MM.1S (cell line): ENCODE results near the gene HNRNPH1.
"Not testable (repeated sequence)": the region's sequence is repeated elsewhere in the genome, so short reads cannot be mapped to it uniquely, and the experiment has no call there.

Experiments used
- DNase-seq: peaks from one replicate; pipeline ENCODE4 v3.0.0-alpha.2; 2015
- H2AFZ ChIP-seq: fragments of 300-600 bp; sonication (generic); 2 replicates; pipeline ENCODE4 v1.6.0; 2016; ENCODE audit warnings: antibody characterized with exemption, low read length
- H3F3A ChIP-seq: fragments of 300-600 bp; sonication (generic); 2 replicates; pipeline ENCODE4 v1.6.1; 2016; ENCODE audit warnings: mild to moderate bottlenecking, antibody characterized with exemption, low read length, moderate library complexity, mixed read lengths; ENCODE audit not compliant: insufficient read depth
- H3K27ac ChIP-seq: fragments of 300-600 bp; sonication (generic); 2 replicates; pipeline ENCODE4 v1.5.1; 2016; ENCODE audit warnings: mild to moderate bottlenecking, low read length
- H3K27me3 ChIP-seq: fragments of 300-600 bp; sonication (generic); replicated peaks from 2 replicates; pipeline ENCODE4 v1.6.0; 2016; ENCODE audit warnings: low read length; ENCODE audit not compliant: insufficient read depth
- H3K36me3 ChIP-seq: fragments of 300-600 bp; sonication (generic); replicated peaks from 2 replicates; pipeline ENCODE4 v1.6.1; 2016; ENCODE audit warnings: mild to moderate bottlenecking, low read length, mixed read lengths; ENCODE audit not compliant: insufficient read depth
- H3K4me1 ChIP-seq: fragments of 300-600 bp; sonication (generic); 2 replicates; pipeline ENCODE4 v1.6.1; 2016; ENCODE audit warnings: low read length, mixed read lengths
- H3K4me2 ChIP-seq: fragments of 300-600 bp; sonication (generic); 2 replicates; pipeline ENCODE4 v1.6.0; 2016; ENCODE audit warnings: low read depth, low read length
- H3K4me3 ChIP-seq: fragments of 300-600 bp; sonication (generic); 2 replicates; pipeline ENCODE4 v1.5.1; 2016; ENCODE audit warnings: low read length, mixed read lengths
- H3K79me2 ChIP-seq: fragments of 300-600 bp; sonication (generic); 2 replicates; pipeline ENCODE4 v1.6.1; 2016; ENCODE audit warnings: mixed run types, low read length, mixed read lengths
- H3K9ac ChIP-seq: fragments of 300-600 bp; sonication (generic); 2 replicates; pipeline ENCODE4 v1.6.1; 2016; ENCODE audit warnings: low read length, mixed read lengths
- H3K9me2 ChIP-seq: fragments of 300-600 bp; sonication (generic); replicated peaks from 2 replicates; pipeline ENCODE4 v1.6.1; 2016; ENCODE audit warnings: mild to moderate bottlenecking, low read length, mixed read lengths; ENCODE audit not compliant: insufficient read depth
- H3K9me3 ChIP-seq: fragments of 300-600 bp; sonication (generic); replicated peaks from 2 replicates; pipeline ENCODE4 v1.6.1; 2016; ENCODE audit warnings: mild to moderate bottlenecking, low read length, mixed read lengths; ENCODE audit not compliant: insufficient read depth
- H4K20me1 ChIP-seq: fragments of 300-600 bp; sonication (generic); 2 replicates; pipeline ENCODE4 v1.6.1; 2016; ENCODE audit warnings: mild to moderate bottlenecking, low read length, moderate library complexity, mixed read lengths; ENCODE audit not compliant: insufficient read depth
- EZH2 ChIP-seq: fragments of 300-600 bp; sonication (generic); optimal IDR thresholded peaks from 2 replicates; pipeline ENCODE3; 2017; ENCODE audit warnings: low read depth, mild to moderate bottlenecking, antibody characterized with exemption, low read length, mixed read lengths
- TF ChIP-seq, protein P1 (sequence below): fragments of 300-600 bp; sonication (generic); IDR thresholded peaks from 2 replicates; pipeline ENCODE4 v1.5.1; 2016; ENCODE audit warnings: antibody characterized with exemption, low read length, mixed read lengths

The HNRNPH1 gene

DNA sequence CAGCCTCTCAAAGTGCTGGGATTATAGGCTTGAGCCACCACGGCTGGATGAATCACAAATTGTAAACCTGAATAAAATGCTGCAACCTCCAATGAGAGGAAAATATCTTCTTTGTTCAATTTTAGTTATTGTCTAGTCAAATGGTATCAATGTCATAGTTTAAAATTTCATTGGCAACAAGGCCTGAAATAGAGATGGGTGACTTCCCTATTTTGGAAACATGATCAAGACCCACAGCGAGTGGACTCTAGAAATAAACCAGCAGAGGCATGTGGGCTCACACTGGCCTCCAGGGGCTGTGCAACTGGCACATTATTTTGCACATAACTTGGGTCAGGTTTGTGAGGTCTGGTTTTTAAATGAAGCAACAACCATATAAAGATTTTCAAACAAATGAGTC is 29.7 kb upstream of the HNRNPH1 start:
- H3K4me3 ChIP-seq, H4K20me1 ChIP-seq, H3K9me2 ChIP-seq, H3K27me3 ChIP-seq, H3K9me3 ChIP-seq, H3K36me3 ChIP-seq, H3F3A ChIP-seq, DNase-seq, H3K4me2 ChIP-seq, H3K9ac ChIP-seq, H3K79me2 ChIP-seq, H3K4me1 ChIP-seq, H2AFZ ChIP-seq, H3K27ac ChIP-seq: not testable (repeated sequence)

DNA sequence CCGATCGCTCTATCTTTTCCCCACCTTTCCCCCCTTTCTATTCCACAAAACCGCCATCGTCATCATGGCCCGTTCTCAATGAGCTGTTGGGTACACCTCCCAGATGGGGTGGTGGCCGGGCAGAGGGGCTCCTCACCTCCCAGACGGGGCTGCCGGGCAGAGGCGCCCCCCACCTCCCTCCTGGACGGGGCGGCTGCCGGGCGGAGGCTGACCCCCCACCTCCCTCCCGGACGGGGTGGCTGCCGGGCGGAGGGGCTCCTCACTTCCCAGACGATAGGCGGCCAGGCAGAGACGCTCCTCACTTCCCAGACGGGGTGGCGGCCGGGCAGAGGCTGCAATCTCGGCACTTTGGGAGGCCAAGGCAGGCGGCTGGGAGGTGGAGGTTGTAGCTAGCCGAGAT is 26.8 kb upstream of the HNRNPH1 start:
- not testable (repeated sequence) for H3K9me2 ChIP-seq, H3K27ac ChIP-seq, H3K36me3 ChIP-seq, H4K20me1 ChIP-seq, H3K79me2 ChIP-seq, H2AFZ ChIP-seq, H3K9ac ChIP-seq, H3K4me3 ChIP-seq, H3F3A ChIP-seq, H3K9me3 ChIP-seq, H3K27me3 ChIP-seq, DNase-seq, H3K4me2 ChIP-seq, H3K4me1 ChIP-seq

DNA sequence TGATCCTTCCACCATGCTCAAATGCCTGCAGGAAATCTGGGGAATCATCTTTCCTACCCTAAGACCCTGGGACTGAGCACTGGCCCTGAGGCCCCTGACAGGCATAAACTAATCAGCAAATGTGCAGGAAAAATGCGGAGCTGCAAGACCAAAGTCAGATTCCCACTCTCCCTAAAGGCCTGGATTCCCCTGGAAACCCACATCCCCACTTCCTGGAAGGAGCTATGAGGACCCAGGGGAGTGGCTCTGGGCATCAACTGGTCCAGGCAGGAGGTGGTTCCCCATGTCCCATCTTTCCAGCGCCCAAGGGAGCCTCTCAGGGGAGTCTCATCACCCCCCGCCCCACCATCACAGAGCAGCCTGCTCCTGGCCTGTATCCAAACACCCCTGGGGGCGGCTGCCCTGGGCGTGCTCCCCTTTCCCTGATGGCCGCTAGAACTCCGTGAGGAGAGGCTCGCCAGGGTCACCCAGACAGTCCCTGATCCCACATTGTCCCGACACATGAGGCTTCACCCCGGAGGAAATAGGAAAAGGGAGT is 25.8 kb upstream of the HNRNPH1 start:
- not testable (repeated sequence) for H2AFZ ChIP-seq, H3K36me3 ChIP-seq, H3K27ac ChIP-seq, H3K79me2 ChIP-seq, H3K27me3 ChIP-seq, H4K20me1 ChIP-seq, DNase-seq, H3K4me1 ChIP-seq, H3K9ac ChIP-seq, H3K4me3 ChIP-seq, H3K9me3 ChIP-seq, H3F3A ChIP-seq, H3K4me2 ChIP-seq, H3K9me2 ChIP-seq

DNA sequence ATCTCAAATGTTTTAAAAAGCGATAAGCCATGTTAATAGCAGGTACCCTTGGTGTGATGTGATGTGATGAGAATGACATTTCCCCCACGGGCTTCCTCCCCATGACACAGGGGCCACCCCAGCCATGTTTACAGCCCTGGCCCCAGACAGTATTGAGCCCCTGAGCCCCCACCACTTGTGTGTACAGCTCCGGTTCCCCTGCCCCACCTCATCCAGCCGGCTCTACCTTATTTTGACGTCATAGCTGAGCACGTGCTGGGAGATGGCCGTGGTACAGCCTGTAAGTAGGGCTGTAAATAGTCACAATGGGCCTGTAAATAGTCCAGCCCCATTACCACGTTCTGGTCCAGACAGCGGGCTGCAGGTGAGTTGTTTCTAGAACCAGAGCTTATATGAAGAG is 24.9 kb upstream of the HNRNPH1 start:
- peaks cover 9% of the 10 kb centered on the region for H3K27me3 ChIP-seq
- H3K9me2 ChIP-seq, result no peaks in the 10 kb centered on the region
- H3K9me3 ChIP-seq, result no peaks in the 10 kb centered on the region
- H3K9ac ChIP-seq, result no peak overlapping the region
- H2AFZ ChIP-seq, result no peak overlapping the region
- TF ChIP-seq, protein P1, sequence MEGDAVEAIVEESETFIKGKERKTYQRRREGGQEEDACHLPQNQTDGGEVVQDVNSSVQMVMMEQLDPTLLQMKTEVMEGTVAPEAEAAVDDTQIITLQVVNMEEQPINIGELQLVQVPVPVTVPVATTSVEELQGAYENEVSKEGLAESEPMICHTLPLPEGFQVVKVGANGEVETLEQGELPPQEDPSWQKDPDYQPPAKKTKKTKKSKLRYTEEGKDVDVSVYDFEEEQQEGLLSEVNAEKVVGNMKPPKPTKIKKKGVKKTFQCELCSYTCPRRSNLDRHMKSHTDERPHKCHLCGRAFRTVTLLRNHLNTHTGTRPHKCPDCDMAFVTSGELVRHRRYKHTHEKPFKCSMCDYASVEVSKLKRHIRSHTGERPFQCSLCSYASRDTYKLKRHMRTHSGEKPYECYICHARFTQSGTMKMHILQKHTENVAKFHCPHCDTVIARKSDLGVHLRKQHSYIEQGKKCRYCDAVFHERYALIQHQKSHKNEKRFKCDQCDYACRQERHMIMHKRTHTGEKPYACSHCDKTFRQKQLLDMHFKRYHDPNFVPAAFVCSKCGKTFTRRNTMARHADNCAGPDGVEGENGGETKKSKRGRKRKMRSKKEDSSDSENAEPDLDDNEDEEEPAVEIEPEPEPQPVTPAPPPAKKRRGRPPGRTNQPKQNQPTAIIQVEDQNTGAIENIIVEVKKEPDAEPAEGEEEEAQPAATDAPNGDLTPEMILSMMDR, result no peak
- TF ChIP-seq EZH2, result no peak
- H3F3A ChIP-seq, result no peaks in the 10 kb centered on the region
- no peaks in the 10 kb centered on the region for H4K20me1 ChIP-seq
- DNase-seq, result no peak
- no peak overlapping the region for H3K4me2 ChIP-seq
- no peaks in the 10 kb centered on the region for H3K36me3 ChIP-seq
- H3K4me3 ChIP-seq, result no peak overlapping the region
- H3K79me2 ChIP-seq, result no peaks in the 10 kb centered on the region
- no peaks in the 10 kb centered on the region for H3K4me1 ChIP-seq
- no peak overlapping the region for H3K27ac ChIP-seq

DNA sequence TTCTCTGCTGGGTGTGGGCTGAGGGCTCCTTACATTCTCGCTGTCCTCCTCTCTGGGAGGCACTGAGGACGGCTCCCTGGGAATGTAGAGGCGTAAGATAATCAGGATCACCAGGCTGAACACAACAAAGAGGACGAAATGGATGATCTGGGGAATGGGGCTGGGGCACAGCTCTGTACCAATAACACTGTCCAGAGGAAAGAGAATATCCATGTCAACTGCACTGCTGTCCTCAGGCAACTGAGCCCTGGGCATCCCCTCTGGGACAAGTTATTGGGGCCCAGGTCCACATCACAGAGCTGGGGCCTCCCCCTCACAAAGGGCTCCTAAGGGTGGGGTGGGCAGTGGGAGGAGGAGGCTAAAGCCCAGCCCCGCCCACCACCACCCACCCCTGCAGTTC is 21.3 kb upstream of the HNRNPH1 start:
- not testable (repeated sequence) for DNase-seq, H3K4me3 ChIP-seq, H3K79me2 ChIP-seq, H3K4me1 ChIP-seq, H3K9me2 ChIP-seq, H3F3A ChIP-seq, H3K4me2 ChIP-seq, H3K36me3 ChIP-seq, H3K27ac ChIP-seq, H2AFZ ChIP-seq, H4K20me1 ChIP-seq, H3K9ac ChIP-seq, H3K27me3 ChIP-seq, H3K9me3 ChIP-seq

DNA sequence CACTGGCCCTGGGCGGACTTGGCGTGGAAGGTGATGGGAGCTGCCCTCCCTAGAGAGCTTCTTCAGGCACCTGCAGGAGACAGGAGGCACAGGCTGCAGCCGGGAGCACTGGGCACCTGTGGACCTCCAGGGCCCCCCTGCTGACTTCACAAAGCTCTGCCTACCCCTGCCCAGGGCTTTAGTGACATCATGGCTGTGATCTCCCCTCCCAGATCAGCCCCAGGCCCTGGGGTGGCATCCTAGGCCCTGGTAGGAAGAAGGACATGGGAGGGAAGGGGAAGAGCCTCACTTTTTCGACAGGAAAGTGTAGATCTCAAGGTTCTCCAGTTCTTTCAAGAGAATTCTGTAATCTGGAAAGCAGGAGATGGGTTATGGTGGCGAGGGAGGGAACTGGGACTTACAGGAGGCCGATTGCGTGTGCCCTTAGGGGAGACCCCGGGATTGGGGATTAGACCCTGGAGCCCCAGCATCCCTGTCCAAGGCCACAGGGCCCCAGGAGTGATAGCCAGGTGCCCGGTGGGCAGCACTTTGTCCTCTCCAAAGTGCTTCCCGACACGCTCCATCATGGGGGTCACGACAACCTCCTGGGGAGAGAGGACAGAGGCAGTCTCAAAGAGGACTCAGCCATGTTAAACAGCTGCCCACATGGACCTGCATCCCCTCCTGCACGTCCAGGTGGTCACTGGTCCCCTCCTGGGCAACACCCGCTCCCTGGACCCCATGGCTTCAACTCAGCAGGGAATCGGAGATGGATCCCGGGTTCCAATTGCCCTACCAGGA is 19.9 kb upstream of the HNRNPH1 start:
- not testable (repeated sequence) for H3K4me1 ChIP-seq, H3K9me3 ChIP-seq, H3K9ac ChIP-seq, DNase-seq, H3K27ac ChIP-seq, H3K4me2 ChIP-seq, H3F3A ChIP-seq, H3K4me3 ChIP-seq, H3K27me3 ChIP-seq, H3K36me3 ChIP-seq, H3K9me2 ChIP-seq, H2AFZ ChIP-seq, H3K79me2 ChIP-seq, H4K20me1 ChIP-seq

DNA sequence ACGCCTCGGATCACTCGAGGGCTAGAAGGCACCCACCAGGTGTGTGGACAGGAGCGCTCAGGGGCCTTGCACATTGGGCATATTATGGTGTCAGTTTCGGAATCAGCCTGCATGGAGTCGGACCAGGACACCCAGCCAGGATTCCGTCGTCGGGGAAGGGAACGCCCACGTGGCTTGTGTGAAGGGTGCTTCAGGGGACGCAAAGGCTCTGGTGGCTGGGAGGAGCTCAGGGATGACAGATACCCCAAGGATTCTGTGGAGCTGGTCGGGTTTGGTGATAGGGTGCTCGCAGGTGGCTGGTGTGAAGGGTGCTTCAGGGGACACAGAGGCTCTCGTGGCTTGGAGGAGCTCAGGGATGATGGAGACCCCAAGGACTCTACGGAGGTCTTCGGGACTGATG is 19.2 kb upstream of the HNRNPH1 start:
- not testable (repeated sequence) for DNase-seq, H3K27me3 ChIP-seq, H4K20me1 ChIP-seq, H3K4me1 ChIP-seq, H2AFZ ChIP-seq, H3K27ac ChIP-seq, H3K9ac ChIP-seq, H3K9me2 ChIP-seq, H3K9me3 ChIP-seq, H3K4me3 ChIP-seq, H3K79me2 ChIP-seq, H3K36me3 ChIP-seq, H3K4me2 ChIP-seq, H3F3A ChIP-seq
